GM21786 (cell line): ENCODE results near the gene CFAP57.

ENCODE experiments used
- ATAC-seq: cut with Tn5 transposase; IDR thresholded peaks from one replicate; pipeline ENCODE4 v1.9.1; 2021; ENCODE audit not compliant: unreplicated experiment

CFAP57 gene

DNA sequence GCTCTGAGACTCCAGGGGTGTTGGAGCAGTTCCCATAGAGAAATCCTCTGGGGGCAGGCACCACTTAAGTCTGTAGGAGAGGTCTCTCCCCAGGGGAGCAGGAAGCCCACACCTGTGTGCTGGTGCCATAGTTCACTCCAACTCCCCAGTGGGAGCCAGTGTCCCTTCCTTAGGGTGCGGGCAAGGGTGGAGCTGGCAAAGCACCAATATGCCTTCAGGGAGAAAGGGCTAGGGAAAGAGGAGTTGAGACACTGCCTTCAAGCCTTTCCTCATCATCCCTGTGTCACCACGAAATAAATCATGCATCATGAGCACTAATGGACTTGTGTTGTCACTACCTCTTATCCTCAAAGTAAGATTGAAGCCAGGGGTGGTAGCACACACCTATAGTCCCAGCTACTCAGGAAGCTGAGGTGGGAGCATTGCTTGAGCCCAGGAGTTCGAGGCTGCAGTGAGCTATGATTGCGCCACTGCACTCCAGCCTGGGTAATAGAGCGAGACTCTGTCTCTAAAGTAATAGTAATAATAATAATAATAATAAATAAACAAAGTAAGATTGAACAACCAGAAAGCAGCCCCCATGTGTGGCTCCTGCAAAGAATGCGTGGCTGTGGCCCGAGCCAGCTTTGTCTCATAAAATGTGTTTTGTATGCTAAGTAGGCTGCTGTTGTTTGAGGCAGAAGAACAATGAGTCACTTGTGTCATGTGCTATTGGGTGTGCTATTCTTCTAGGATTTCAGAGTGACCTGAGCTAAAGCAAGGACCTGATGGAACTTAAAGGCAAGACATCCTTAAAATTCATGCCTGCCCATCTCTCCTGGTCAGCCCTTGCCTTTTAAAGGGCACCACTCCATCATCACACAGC is 122.0 kb downstream of the CFAP57 start:
- no peak for ATAC-seq

DNA sequence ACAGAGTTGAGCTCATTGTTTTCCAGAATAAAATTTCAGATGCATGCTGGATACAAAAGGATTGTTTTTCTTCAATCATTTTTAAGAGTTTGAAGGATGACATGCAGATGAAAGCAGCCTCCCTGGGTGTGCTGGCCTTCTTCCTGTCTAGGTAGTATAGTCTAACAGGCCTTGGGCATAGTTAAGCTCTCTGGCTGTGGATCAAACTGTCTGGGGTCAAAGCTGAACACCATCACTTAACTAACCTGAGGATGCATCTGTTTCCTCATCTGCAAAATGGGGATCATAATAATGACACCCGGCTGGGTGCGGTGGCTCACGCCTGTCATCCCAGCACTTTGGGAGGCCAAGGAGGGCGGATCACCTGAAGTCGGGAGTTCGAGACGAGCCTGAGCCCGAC is 122.6 kb downstream of the CFAP57 start:
- ATAC-seq: no peak

- ATAC-seq: no peak
Measured at GRCh38 chr1:43296207-43296606, 124.1 kb downstream of the CFAP57 start.

DNA sequence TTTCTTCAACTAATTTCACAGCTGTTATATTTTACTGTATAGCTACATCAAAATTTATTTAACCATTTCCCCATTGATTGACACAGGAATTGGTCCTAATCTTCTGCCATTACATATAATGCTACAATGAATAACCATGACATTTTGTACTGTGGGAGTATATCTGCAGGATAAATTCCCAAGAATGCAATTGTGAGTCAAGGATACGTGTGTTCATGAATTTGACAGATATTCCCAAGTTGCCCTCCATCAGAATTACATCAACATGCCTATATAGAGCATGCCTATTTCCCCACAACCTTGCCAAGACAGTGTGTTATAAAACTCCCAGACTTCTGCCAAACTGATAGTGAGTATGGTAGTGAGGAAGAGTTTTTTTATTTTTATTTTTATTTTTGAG is 125.9 kb downstream of the CFAP57 start:
- no peak for ATAC-seq

GRCh38 chr1:43299101-43299500 is 127.0 kb downstream of the CFAP57 start:
- no peak for ATAC-seq

DNA sequence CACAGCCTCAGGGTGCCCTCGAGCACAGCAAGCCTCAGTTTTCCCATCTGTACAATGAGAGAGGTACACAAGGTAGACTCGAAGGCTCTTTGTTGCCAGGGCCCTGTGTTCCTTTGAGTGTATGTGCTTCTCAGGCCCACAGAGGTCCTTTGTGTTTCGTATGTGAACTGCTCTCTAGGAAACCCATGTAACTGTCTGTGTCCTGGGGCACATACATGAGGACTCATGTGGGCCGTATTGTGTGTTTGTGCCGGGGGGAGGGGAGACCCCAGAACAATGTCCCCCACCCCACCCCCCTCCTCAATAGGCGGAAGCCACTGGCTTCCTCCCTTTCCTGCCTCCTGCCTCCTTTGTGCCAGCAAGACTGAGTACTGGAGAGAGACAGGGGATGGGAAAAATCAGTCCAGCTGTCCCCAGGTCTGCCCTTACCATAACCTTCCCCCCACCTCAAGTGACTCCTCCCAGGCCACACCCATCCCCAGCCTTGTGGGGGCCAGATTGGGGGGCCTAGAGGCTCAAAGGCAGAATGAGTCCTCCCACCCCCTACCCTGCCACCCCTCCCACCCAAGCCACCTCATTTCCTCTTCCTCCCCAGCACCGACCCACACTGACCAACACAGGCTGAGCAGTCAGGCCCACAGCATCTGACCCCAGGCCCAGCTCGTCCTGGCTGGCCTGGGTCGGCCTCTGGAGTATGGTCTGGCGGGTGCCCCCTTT is 128.4 kb downstream of the CFAP57 start, which contains the start of gene TIE1:
Gene TIE1, plus strand, starts transcription at position 605 of the 717 bp plus-strand sequence. Its CDS starts 90 bp downstream, at position 695.
- ATAC-seq: no peak

GRCh38 chr1:43302201-43302600 is 130.1 kb downstream of the CFAP57 start:
- ATAC-seq: no peak

GRCh38 chr1:43302721-43303470 is 130.8 kb downstream of the CFAP57 start:
- ATAC-seq: no peak

GRCh38 chr1:43303471-43304313 is 131.6 kb downstream of the CFAP57 start:
- ATAC-seq: no peak
